Measurements from ENCODE around the gene PSMD8.
"Not testable (repeated sequence)": the region's sequence is repeated elsewhere in the genome, so short reads cannot be mapped to it uniquely, and the experiment has no call there.

PSMD8 gene

DNA sequence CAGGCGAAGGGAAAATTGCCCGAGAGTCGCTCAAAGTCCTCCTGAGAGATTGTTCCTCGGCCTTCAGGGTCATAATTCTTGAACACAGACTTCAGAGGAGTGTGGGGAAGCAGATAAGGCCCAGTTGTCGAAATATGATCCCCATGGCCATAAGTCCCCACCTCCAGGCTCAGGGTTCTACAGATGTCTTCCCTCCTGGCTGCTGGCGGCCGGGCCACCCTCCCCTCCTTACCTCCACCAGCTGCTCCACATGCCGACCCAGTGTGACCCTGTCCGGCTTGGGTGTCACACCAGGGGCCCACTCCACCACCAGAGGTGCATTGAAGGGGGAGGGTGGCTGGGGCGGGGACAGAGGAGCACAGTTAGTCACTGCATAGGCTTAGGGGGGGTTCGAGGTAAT, 38.6 kb downstream of the PSMD8 start:
- DNase-seq: no peak

DNA sequence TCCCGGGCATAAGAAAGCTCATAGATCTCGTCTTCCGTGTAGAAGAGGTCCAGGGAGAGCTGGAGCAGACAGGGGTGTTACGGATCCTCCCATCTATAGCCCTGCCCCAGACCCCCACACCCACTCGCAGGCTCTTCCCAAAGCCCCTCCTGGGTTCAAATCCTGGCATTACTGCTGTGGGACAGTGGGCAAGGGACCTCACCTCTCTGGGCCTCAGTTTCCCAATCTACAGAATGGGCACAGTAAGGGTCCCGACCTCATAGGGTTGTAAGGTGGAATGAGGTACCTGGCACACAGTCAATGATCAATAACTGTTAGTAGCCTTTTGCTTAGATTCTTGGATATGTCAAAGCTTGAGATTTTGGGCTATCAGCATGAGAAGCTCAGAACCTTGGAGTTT, 39.0 kb downstream of the PSMD8 start:
- DNase-seq: no peak

DNA sequence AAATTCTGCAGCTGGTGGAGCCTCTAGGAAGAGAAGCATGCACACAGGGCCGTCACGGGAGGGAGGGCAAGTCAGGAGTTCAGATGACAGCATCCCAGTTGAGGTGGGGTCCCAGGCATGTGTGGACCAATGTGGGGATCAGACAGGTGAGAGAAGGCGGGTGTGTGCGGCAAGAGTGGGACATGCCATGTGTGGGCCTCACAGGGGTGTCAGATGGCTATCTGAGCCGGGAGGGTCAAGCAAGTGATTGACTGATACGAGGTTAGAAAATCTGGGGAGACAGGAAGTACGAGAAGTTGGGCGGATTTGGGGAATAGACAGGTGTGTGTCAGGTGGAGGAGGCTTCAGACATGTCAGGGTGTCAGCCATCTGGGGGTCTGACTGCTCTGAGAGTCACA, 42.8 kb downstream of the PSMD8 start:
- DNase-seq: no peak

DNA sequence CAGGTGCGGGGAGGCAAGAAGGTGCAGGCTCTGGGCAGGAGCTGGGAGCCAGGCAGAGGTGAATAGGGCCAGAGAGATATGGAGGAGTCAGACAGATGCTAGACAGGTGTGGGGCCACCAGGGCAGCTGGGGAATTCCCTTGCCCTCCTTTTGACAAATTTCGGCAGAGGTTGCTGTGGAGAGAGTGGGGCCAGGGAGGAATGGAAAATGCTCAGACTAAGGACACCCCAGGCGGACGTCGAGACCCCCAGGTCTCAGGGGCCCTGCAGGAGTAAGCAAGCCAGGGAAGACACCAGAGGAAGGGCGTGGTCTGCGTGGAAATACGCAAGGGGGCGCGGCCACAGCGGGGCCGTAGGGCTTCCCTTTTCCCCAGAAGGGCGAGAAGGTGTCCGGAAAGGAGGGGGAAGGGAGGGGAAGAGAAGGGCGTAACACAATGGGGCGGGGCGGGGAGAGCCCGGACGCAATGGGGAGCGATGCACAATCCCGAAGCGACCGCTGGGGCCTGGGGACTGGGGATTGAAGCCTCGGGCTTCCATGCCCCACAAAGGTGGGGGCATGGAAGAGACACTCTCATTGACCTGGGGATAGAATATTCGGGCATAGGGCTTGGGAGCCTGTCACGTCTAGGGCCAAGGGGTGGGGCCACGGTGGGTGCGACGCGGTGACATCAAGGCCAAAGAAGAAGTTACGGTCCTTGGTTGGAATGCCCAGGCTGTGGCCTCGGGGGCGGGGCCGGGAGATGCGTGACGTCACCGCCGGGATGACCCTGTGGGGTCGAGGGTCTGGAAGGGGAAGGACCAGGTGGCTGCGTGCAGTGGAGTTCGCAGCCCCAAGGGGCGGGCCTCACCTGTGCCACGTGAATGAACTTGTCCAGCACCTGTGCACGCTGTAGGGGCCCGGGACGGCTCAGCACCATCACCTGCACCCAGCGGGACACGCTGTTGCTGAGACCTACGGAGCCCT, 43.5 kb downstream of the PSMD8 start:
- peak; percentile 74 for DNase-seq

DNA sequence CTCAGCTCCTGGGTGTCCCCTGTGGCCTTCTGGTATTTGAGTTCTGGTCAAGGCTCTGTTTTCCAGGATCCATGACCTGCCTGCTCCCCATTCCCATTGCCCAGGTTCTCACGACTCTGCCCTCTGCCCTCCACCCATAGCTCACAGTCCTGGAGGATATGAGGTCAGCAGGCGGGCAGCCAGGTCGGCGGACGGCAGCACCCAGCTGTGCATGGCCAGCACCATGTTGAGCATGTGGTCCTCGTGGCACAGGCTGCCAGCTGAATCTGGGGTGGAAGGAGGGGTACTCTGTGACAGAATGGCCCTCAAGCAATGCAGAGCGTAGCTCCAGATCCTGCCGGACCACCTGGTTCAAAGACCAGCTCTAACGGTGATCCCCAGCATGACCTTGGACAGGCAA, 46.6 kb downstream of the PSMD8 start:
- DNase-seq: no peak

DNA sequence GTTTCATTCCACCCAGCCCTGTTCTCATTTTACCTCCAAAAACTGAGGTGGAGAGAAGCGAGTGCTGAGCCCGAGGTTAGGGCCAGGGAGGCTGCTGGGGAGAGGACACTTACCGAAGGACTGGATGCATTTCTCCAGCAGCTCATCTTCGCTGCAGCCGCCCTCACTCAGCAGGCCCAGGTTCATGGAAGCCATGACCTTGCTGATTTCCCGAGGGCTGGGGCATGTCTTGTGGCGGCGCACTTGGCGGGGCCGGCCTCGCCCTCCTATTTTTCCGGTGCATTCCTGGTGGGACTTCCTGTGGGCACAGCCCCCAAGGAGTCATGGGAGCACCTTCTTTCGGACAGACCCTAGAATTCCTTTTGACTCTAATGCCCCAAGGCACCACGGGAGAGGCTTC, 47.5 kb downstream of the PSMD8 start:
- DNase-seq: no peak

DNA sequence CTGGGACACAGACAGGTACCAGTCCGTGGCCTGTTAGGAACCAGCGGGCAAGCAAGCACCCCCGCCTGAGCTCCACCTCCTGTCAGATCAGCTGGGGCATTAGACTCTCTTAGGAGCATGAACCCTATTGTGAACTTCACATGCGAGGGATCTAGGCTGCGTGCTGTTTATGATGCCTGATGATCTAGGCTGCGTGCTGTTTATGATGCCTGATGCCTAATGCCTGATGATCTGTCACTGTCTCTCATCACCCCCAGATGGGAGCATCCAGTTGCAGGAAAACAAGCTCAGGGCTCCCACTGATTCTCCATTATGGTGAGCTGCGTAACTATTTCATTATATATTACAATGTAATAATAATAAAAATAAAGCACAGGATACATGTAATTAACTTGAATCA, 48.1 kb downstream of the PSMD8 start:
- no peak for DNase-seq

DNA sequence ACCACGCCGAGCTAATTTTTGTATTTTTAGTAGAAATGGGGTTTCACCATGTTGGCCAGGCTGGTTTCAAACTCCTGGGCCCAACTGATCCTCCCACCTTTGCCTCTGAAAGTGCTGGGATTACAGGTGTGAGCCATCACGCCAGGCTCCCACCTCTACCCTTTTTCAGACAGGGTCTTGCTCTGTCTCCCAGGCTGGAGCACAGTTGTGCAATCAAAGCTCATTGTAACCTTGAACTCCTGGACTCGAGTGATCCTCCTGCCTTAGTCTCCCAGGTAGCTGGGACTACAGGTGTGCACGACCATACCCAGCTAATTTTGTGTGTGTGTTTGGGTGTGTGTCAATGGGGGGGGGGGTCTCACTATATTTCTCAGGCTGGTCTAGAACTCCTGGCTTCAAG, 49.9 kb downstream of the PSMD8 start:
- DNase-seq: no peak

DNA sequence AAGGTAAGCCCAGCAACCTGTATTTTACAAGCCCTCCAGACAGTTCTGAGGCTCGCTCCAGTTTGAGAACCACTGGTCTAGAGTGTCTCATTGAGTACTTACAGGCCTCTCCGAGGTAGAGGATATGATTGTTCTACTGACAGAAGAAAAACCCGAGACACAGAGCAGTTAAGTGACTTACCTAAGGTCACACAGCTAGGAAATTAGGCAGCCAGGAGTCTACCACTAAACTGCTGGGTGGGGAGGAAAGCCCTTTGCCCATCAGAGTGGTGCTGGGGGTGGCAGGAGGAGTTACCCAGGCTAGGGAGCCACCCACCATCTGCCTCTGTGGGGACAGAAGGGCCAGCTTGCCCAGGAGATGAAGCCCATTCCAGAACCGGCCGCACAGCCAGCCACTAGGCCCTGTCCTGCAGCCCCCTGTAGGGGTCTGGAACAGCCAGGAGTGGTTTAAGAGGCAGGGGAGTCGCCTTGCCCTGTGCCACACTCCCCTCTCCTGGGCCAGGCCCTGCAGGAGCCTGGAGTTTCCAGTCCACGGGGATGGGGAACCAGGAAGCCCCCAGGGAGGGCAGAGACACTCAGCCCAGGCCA, 50.9 kb downstream of the PSMD8 start:
- no peak for DNase-seq

DNA sequence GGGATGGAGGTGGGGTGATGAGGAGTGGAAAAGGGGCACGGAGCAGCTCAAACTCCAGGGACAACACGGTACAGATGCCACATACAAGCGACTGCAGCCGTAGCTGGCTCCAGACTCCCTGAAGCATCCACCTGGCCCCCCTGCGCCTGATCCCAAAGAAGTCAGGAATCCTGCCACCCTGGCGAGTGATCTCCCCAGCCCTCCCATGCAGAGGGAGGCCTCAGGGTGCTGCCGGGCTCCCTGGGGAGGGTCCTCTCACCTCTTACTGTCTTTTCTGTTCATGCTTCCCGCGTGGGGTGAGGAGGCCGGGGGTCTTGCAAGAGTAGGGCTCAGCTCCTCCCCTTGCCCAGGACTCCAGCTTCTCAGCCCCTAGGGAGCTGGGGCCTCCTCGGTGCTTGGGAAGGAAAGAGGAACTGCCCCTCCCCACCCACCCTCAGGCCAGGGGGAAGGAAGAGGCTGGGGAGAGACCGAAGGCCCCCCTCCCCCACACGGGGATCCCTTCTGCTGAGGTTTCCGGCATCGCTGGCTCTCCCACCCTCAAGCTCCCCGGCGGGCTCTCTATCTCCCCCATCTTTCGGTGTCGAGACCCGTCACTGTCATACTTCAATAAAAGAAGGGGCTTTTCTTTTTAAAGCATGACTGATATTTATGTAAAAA, 51.6 kb downstream of the PSMD8 start, which contains the start of gene RASGRP4:
Gene RASGRP4 (minus strand): TSS at position 410 of the 657 bp plus-strand sequence. CDS start 128 bp downstream, at position 282.
- no peak for DNase-seq

DNA sequence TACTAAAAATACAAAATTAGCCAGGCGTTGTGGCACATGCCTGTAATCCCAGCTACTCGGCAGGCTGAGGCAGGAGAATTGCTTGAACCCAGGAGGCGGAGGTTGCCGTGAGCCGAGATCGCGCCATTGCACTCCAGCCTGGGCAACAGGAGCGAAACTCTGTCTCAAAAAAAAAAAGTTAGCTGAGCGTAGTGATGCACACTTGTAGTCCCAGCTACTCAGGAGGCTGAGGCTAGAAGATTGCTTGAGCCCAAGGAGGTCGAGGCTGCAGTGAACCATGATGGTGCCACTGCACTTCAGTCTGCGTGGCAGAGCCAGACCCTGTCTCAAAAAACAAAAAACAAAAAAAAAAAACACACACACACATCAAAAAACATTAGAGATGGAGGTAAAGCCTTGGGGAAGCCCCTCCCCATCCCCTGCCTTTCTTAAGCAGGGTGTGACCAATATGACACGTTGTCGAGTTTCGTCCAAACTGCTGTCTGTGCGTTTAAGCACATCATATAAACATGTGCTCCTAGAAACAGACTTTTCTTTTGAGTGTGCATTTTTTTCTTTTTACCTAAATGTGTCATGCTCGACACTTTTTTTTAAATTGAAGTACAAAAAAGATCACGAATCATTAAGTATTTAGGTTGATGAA, 52.8 kb downstream of the PSMD8 start:
- not testable (repeated sequence) for DNase-seq

DNA sequence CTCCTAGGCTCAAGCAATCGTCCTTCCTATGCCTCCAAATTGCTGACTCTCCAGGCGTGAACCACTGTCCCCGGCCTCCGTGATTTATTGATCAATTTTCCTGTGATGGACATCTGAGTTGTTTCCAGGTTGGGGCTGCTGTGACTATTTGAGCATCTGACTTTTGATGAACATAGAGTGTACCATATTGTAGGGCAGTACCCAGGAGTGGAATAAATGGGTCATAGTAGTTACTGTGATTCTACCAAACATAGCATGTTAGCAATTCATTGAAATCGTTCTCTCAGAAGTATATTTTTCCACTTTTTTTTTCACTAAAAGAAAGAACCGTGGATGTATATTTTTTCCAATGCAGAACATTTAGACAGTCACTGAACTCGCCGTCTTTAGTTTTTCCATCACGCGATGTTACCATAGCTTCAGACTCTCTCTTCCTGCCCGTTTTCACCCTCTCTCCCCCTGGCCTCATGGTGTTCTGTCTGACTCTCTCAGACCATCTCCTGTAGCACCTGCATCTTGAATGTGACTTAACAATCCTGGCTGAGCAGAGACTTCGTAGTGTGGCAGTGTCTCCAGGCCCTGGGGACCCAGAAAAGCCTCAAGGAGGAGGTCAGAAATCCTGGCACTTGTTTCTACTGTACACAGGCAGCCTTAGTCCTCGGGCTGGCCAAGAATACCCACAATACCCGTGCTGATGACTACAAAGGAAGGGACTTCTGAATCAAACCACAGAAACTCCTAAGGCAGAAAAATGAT, 54.9 kb downstream of the PSMD8 start:
- DNase-seq: no peak

DNA sequence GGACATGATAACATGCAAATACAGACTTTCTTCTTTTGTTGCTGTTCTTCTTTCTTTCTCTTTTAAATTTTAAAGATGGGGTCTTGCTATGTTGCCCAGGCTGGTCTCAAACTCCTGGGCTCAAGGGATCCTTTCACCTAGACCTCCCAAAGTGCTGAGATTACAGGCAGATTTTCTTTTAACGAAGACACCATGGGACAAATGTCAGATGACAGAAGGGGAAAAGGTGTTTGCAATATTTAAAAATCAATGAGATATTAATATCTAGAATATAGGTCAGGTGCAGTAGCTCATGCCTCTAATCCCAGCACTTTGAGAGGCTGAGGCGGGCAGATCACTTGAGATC, 55.4 kb downstream of the PSMD8 start:
- no peak for DNase-seq

DNA sequence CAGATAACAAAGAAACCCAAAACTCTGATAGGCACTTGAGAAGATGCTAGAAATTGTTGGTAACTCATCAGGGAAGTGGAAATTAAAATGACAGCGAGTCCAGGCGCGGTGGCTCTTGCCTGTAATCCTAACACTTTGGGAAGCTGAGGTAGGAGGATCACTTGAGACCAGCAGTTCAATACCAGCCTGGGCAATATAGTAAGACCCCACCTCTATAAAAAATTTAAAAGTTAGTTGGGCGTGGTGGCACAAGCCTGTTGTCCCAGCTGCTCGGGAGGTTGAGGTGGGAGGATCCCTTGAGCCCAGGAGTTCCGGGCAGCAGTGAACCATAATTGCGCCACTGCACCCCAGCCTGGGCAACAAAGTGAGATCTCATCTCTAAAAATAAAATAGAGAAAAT, 56.6 kb downstream of the PSMD8 start:
- no peak for DNase-seq

DNA sequence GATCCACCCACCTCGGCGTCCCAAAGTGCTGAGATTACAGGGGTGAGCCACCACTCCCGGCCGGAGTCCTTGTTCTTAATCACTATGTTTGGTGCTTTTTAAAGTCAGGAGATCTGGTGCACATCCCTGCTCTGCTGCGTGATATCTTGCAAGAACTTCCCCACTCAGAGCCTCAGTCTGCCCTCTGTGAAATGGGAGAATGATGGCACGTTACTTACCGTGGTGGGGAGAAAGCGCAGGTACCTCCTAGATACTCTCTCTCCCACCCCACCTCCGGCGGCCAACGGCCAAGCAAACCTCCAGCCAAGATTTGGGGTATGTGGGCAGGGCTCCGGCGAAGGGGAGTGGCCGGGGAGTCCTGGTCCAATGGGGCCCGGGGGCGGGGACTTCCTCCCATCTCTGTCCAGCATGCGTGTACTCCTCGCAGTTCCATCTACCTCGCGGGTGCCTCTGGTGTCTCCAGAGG, 58.9 kb downstream of the PSMD8 start, which contains the start of gene RYR1:
Gene RYR1 (plus strand): TSS at position 424 of the 466 bp plus-strand sequence. CDS start 139 bp downstream, outside the sequence.
- no peak for DNase-seq

Data from NCI-H345 (cell line).